Measurements from ENCODE around the gene GABBR2.

GABBR2 gene

GRCh38 chr9:98381311-98382103, 327.2 kb downstream of the GABBR2 start:
- TF ChIP-seq, protein P1, sequence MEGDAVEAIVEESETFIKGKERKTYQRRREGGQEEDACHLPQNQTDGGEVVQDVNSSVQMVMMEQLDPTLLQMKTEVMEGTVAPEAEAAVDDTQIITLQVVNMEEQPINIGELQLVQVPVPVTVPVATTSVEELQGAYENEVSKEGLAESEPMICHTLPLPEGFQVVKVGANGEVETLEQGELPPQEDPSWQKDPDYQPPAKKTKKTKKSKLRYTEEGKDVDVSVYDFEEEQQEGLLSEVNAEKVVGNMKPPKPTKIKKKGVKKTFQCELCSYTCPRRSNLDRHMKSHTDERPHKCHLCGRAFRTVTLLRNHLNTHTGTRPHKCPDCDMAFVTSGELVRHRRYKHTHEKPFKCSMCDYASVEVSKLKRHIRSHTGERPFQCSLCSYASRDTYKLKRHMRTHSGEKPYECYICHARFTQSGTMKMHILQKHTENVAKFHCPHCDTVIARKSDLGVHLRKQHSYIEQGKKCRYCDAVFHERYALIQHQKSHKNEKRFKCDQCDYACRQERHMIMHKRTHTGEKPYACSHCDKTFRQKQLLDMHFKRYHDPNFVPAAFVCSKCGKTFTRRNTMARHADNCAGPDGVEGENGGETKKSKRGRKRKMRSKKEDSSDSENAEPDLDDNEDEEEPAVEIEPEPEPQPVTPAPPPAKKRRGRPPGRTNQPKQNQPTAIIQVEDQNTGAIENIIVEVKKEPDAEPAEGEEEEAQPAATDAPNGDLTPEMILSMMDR (IDR thresholded peaks at IDR 0.05; ENCODE audit: low read length, missing control alignments): no peak
- no peak overlapping the region for H3K4me3 ChIP-seq (replicated peaks; ENCODE audit: low read depth, low read length)
- no peak for DNase-seq (ENCODE audit: low read depth)

- TF ChIP-seq, protein P1 (IDR thresholded peaks at IDR 0.05; ENCODE audit: low read length, missing control alignments): no peak
Measured at GRCh38 chr9:98380065-98380681, 328.6 kb downstream of the GABBR2 start.

DNA sequence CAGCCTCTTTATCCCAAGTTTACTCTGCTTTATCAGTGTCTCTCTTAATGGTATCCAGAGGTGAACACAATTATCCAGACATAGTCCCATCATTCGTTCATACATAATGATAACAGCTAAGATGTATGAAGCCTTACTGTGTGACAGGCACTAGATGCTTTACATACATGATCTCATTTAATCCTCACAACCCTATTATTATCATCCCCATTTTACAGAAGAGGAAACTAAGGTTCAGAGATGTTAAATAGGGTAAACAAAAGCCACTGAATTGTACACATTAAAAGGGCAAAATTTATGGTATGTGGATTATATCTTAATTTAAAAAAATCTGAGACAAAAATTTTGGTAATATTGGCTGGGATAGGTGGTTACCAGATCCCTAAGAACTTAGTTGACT, 329.2 kb downstream of the GABBR2 start:
- TF ChIP-seq, protein P1 (IDR thresholded peaks at IDR 0.05; ENCODE audit: low read length, missing control alignments): no peak
- H3K4me3 ChIP-seq (replicated peaks; ENCODE audit: low read depth, low read length): no peak overlapping the region
- no peak for DNase-seq (ENCODE audit: low read depth)

More at GRCh38 chr9:98380065-98380681, 328.6 kb downstream of the GABBR2 start:
- peak; percentile 83 for DNase-seq (ENCODE audit: low read depth)
- no peak overlapping the region for H3K4me3 ChIP-seq (replicated peaks; ENCODE audit: low read depth, low read length)

DNA sequence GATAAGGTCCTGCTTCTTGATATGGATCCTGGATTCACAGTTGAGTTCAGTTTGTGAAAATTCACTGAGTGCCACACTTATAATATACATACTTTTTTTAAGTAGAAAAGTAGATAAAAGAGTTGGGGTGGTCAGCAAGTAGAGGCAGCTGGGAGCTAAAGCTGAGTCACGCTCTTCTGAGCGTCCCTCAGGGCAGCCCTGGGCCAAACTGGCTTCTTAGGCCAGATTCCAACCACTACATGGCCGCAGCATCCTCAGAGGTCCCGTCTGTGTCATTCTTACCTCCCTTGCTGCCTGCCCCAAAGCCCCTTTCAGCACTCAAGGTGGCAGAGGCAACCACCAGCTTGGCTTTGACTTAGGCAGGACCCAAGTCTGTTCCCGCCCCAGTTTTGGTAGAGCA, 329.9 kb downstream of the GABBR2 start:
- TF ChIP-seq, protein P1 (IDR thresholded peaks at IDR 0.05; ENCODE audit: low read length, missing control alignments): no peak
- no peak overlapping the region for H3K4me3 ChIP-seq (replicated peaks; ENCODE audit: low read depth, low read length)
- peak; percentile 32 for DNase-seq (ENCODE audit: low read depth)

- H3K4me3 ChIP-seq (replicated peaks; ENCODE audit: low read depth, low read length): no peak overlapping the region
- peak; percentile 42 for DNase-seq (ENCODE audit: low read depth)
- TF ChIP-seq, protein P1 (IDR thresholded peaks at IDR 0.05; ENCODE audit: low read length, missing control alignments): no peak
Measured at GRCh38 chr9:98378206-98378780, 330.4 kb downstream of the GABBR2 start.

GRCh38 chr9:98375138-98375726, 333.5 kb downstream of the GABBR2 start:
- peak; percentile 81 for DNase-seq (ENCODE audit: low read depth)
- H3K4me3 ChIP-seq (replicated peaks; ENCODE audit: low read depth, low read length): no peak overlapping the region
- TF ChIP-seq, protein P1 (IDR thresholded peaks at IDR 0.05; ENCODE audit: low read length, missing control alignments): no peak

Measured in fibroblast of pulmonary artery (primary cell).